Coronary artery (tissue), 2 donors: ENCODE results near the gene AXIN1.

Source experiments
- DNase-seq: peaks from one replicate; pipeline ENCODE4 v3.0.0-alpha.2; 2017; ENCODE audit warnings: low spot score
- H3K27ac ChIP-seq, 2 donors: fragments of 200-600 bp; sonication (generic); one replicate each; pipeline ENCODE4 v1.5.1; 2016 to 2019
- H3K4me3 ChIP-seq: fragments of 200-600 bp; sonication (generic); 2 replicates; pipeline ENCODE4 v1.5.1; 2016; ENCODE audit warnings: mild to moderate bottlenecking, moderate library complexity
- CTCF ChIP-seq: fragments of 200-600 bp; sonication (generic); IDR thresholded peaks from one replicate; pipeline ENCODE4 v1.5.1; 2019; ENCODE audit warnings: antibody characterized with exemption

AXIN1 gene

GRCh38 chr16:320206-320605 lies 32.3 kb downstream of the AXIN1 start:
- no peak for TF ChIP-seq CTCF
- no peak for DNase-seq
- H3K27ac ChIP-seq: no peak overlapping the region
- no peak overlapping the region for H3K4me3 ChIP-seq

GRCh38 chr16:318628-319027 lies 33.9 kb downstream of the AXIN1 start:
- no peak for TF ChIP-seq CTCF
- H3K4me3 ChIP-seq: no peak overlapping the region
- H3K27ac ChIP-seq: no peak overlapping the region
- no peak for DNase-seq

DNA sequence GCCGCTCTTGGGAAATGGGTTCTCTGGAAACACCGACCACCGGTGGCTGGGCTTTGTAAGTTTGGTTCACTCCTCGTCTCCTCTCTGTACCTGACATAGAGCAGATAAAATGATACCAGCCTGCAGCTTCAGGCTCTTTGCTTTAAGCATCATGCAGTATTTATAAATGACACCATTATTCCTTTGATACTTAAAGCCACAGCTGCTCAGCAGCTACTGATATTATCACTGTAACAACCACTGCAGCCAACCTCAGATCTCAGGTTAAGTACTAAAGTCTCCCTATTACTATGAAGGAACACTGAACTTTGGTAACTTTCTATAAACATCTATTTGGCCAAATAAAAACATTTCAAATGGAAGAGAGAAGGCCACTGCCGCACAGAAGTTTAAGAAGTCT lies 34.9 kb downstream of the AXIN1 start:
- TF ChIP-seq CTCF: no peak
- DNase-seq: no peak
- no peak overlapping the region for H3K27ac ChIP-seq
- H3K4me3 ChIP-seq: no peak overlapping the region

DNA sequence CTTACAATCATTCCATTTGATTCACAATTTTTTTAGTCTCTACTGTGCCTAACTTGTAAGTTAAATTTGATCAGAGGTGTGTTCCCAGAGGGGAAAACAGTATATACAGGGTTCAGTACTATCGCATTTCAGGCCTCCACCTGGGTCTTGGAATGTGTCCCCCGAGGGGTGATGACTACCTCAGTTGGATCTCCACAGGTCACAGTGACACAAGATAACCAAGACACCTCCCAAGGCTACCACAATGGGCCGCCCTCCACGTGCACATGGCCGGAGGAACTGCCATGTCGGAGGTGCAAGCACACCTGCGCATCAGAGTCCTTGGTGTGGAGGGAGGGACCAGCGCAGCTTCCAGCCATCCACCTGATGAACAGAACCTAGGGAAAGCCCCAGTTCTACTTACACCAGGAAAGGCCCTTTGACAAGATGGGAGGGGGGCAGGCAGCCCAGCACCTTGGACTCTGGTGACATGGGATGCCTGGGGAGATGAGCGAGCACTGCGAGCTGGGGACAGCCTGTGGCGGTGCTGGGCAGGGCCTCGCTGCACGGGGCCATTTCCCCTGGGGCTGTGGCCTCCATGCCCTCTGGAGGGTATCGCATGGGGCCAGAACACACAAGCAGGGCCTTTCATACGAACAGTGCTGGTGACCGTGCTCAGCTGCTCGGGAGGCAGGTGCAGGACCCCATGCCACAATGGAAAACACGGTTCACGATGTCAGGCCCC lies 35.6 kb downstream of the AXIN1 start:
- no peak for DNase-seq
- TF ChIP-seq CTCF: no peak
- Histone ChIP-seq H3K27ac (no peak overlapping the region), H3K4me3 (no peak overlapping the region)

DNA sequence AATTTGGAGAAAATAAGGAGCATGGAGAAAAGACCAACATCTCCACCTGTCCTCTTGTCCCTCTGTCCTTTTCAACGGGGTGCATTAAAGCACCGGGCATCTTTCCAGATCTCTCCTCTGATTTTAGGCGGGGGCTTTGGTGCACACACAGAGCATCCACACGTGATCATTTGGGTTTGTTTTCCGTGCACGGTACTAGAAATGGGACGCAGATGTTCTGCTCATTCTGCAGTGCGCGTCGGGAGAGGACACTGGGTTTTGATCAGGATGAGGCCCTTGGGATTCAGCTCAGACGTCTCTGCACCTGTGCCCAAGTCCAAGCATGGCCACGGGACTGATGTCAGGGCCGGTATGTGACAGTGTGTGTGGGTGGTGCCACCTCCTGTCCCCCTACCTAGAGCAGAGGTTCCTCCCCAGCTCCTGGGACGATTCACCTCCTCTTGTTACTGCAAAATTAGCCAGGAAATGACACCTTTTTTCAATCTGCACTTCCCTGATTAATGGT lies 37.7 kb downstream of the AXIN1 start:
- Histone ChIP-seq H3K4me3 (no peak overlapping the region), H3K27ac (no peak overlapping the region)
- TF ChIP-seq CTCF: no peak
- DNase-seq: no peak

DNA sequence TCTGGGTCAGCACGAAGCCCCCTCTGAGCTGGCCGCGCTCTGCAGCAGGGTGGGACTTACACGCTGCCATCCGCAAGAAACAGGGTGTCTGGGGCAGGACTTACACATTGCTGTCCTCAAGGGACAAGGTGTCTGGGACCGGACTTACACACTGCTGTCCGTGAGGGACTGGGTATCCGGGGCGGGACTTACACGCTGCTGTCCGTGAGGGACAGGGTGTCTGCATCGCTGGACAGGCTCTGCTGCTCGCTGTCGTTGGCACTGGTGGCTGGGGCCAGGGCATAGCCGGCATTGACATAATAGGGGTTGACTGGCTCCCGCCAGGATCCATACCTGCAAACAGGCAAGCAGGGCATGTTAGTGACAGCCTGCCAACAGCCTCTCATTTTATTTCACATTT lies 38.2 kb downstream of the AXIN1 start:
- no peak for TF ChIP-seq CTCF
- no peak for DNase-seq
- no peak overlapping the region for H3K27ac ChIP-seq
- H3K4me3 ChIP-seq: no peak overlapping the region

DNA sequence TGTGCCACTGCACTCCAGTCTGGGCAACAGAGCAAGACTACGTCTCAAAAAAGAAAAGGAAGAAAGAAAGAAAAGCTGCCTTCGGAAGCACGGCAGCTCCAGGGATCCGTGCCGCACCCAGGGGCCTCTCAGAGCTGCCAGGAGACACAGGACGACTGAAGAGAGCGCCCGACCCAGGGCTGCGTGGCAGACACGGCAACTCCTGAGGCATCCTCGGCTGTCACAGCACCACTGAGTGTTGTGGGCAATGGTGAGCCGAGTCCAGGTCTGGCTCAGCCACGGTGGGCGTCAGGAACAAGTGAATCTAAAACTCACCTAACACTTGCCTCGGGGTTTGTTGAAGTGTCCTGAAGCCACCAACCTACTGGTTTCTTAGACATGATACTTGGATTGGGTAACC lies 40.8 kb downstream of the AXIN1 start:
- no peak for DNase-seq
- H3K27ac ChIP-seq: no peak overlapping the region
- H3K4me3 ChIP-seq: no peak overlapping the region
- no peak for TF ChIP-seq CTCF
